HG02973 (cell line): ENCODE results near the gene MUSTN1.

Experiments used
- ATAC-seq: cut with Tn5 transposase; IDR thresholded peaks from one replicate; pipeline ENCODE4 v1.9.1; 2021; ENCODE audit warnings: moderate library complexity; ENCODE audit not compliant: unreplicated experiment

MUSTN1 gene

DNA sequence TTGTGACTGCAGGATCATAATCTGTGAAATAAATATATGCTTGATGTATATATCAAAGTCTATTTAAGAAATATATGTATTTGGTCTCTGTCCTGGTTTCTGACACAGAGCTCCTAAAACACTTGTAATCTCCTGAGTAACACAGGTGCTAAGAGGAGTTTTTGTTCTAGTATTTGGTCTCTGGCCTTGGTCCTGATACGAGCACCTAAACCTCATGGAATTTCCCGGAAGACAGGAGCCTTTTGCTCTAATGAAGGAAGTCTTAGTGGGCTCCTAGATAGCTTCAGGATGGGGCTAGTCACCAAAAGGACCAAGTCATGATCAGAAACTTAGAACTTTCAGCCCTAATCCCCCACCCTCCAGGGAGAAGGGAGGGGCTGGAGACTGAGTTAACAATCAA lies 19.2 kb upstream of the MUSTN1 start:
- ATAC-seq: no peak

DNA sequence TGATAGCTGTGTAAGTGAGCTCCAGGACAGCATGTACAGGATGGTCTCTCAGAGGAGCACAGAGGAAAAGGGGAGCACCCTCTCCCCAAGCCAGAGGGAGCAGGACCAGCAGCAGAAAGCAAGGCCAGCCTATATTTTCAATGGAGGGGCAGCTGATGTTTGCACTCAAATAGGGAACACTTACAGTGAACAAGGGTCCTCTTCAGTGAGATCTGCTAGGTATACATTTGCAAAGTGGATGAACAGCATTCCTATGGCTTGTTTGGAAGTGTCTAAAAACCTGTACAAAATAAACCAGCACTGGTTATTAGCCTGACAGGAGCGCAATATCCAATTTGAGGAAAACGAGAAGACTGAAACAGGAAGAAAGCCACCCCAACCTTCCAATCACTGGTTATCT lies 17.6 kb upstream of the MUSTN1 start:
- ATAC-seq: no peak

DNA sequence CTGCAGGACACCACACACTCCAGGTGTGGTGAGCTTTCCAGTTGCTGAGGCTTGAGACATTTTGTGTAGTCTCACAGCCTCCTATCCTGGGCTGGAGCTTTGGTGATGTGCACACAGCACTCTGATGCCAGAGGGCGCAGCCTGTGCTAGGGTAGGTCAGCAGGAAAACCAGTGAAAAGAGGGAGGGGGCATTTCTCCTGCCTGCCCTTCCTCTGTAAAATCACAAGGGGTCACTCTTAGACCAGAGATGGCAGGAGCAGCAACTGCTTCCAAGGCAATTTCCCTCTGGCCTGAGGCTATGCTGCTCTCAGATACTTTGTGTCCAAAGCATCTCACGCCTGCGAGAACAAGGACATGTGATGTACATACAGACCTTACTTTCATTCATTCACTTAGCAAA lies 16.5 kb upstream of the MUSTN1 start:
- ATAC-seq: no peak

DNA sequence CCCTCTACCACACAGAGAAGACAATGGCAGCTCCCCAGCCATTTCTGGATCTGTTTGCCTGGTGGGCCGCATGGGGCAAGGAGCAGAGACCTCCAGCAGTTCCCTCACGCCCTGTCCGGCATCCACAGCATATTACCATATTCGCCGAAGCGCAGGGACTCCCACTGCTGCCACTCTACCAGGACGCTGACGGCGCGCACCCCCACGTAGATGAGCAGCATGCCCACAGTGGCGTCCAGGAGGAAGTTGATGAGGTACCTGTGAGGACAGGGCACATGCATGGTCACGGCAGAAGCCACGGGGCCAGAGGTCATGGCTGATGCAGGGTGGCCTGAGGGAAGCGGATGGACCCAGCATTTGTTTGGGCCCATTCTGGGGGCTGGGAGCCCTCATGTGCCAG lies 14.8 kb upstream of the MUSTN1 start:
- ATAC-seq: no peak

DNA sequence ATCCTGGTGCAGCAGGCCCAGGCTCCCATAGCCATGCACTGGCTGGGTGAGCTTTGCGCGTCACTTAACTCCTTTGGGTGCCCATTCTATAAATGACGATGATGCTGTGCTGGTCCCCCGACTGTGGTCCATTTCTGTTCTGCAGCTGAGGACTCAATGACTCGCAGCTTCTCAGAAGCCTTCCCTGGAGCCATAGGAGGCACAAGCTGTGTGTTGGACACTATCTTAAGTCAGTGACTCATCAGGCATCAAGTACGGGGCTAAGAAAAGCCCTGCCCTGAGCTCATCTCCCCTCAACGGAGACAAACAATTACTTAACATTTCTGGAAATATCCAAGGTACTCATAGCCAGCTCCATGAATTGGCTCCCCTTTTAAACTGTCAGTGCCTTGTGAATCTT lies 13.8 kb upstream of the MUSTN1 start:
- no peak for ATAC-seq

DNA sequence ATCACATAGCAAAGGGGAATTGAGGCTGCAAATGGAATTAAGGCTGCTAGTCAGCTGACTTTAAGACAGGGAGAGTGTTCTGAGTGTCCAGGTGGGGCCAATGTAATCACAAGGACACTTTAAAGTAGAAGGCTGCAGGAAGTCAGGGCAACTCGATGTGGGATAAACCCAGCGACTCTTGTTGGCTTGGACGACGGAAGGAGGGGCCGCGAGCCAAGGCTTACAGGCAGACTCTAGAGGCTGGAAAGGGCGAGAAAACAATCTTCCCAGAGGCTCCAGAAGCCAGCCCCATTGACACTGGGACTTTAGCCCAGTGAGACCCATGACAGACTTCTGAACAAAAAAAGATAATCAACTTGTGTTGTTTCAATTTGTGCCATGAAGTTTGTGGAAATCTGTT lies 12.9 kb upstream of the MUSTN1 start:
- ATAC-seq: no peak

DNA sequence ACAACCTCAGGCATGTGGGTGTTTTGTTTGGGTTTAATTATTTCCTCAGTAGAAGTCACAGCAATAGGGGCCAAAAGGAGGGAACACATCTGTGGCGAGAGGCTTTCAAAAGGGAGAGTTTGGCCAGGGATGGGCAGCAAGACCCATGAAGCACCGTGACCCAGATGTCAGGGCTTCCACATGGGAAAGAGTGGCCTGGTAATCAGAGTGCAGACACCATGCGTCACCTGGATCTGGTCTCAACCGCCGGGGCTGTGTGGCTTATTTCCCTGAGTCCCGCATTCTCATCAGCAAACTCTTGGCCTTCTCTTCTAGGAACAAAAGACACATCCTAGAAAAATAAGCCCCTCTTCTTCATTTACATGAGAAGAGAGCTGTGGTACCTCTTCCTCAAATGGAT lies 12.4 kb upstream of the MUSTN1 start:
- no peak for ATAC-seq

DNA sequence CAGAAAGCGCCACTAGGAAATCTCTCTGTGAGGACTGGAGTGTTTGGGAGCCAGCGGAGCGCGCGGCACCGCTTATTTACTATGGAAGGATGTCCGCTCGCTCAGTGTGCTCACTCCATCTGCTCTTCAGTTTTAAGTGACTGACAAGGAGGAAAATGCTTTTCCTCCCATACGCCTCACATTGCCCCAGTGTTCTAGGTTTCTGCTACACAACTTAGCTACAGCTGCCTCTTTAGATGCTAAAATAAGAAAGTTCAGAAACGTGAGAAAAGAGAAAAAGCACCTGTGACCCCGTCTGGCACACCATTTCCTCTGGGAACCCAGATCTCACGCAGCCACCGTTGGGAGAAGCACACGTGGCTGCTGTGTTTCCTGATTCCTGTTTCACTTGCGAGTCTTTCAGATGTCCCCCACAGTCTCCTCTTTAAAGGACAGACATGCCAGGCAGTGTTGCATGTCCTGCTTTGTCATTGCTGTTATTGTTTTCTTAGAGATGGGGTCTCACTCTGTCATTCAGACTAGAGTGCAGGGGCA lies 11.7 kb upstream of the MUSTN1 start:
- no peak for ATAC-seq

DNA sequence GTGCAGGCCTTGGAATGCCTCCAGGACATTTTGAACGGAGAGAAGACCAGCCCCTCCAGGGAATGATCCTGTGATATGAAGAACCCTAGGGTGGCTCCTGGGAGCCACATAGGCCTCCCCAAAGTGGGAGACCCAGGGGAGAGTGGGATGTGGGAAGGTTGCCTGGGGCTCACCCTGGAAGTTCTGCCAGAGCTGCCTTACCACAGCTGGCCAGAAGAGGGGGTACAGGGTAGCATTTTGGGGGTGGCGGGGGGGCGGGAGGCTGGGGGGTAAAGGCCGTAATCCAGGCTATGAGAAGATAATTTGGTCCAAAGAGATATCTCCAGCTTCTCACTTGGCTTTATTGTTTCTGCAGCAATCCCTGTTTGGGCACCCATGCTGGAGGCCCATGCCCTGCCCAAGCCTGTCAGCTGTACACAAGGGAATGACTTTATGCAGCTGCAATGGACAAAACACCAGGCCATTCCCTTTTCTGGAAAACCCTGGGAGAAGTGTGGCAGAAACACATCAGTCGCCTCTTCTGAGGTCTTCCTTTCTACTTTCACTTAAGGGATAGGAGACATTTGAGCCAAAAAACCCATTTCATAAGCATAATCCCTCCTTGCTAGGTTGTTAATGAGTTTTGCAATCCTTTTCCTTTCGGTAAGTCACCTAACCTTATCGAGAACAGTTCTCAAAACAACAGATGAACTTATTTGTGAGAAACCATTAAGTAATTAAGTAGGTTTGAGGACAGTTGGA lies 11.0 kb upstream of the MUSTN1 start:
- ATAC-seq: no peak

DNA sequence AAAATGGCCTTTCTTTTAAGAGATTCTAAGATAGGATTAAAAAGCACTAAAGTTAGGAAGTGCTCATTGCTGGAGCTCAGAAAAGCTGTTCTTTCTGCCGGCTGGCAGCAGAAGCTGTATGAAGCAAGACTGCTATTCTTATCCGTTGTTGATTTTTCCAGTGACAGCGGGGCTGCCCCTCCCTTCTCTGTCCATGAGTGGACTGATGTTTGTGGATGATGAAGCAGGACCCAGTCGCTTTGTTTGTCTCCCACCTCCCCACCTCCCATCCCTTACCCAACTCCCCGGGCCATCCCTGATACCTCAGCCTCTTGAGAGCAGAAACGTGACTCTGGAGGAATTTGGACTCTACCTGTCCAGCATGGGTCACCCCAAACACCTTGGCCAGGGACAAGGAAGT lies 10.3 kb upstream of the MUSTN1 start:
- ATAC-seq: no peak

DNA sequence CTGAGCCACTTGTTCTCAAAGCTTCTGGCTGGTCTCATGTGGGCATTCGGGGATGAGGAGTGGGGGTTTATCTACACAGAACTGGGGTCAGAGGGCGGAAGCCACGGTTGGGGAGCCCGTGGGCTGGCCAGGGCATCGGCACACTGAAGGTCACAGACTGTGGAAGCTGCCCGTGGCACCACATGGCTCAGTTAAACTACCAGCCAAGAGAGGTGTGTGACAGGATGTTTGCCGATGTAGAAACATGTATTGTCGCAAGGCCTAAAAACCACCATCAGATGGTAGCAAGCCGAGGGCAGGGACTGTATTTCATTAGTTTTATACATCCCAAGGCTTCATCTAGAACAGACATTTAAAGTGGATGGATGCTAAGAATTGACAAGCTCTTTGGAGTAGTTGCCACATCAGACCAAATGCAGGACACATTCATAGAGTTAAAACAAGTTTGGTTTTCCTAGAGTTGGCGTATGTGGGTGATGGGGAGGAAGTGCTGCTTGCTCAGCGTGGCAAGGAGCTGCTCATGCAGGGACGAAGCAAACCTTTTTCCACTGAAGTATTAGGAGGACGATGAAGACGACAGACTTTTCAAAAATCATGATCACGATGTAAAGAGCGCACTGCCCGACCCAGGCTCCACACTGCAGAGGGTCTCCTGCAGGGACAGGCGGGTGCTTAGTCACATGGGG lies 9.6 kb upstream of the MUSTN1 start:
- no peak for ATAC-seq

DNA sequence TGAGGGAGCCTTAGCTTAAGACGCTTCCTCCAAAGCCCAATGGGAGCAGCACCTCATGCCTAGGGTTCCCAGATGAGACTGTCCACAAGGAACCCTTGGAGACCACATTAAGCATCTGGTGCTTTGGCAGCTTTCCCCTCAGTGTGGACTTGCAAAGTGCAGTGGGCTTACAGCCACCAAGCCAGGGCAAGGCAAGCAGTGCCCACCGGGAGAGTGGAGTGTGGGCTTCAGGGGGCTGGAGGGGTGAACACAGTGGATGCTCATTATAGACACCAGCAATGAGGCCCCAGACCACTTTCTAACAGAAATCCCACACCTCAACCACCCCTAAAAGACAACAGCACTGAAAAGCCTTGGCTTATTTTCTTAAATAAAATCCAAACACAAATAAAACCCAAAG lies 9.1 kb upstream of the MUSTN1 start:
- ATAC-seq: no peak

DNA sequence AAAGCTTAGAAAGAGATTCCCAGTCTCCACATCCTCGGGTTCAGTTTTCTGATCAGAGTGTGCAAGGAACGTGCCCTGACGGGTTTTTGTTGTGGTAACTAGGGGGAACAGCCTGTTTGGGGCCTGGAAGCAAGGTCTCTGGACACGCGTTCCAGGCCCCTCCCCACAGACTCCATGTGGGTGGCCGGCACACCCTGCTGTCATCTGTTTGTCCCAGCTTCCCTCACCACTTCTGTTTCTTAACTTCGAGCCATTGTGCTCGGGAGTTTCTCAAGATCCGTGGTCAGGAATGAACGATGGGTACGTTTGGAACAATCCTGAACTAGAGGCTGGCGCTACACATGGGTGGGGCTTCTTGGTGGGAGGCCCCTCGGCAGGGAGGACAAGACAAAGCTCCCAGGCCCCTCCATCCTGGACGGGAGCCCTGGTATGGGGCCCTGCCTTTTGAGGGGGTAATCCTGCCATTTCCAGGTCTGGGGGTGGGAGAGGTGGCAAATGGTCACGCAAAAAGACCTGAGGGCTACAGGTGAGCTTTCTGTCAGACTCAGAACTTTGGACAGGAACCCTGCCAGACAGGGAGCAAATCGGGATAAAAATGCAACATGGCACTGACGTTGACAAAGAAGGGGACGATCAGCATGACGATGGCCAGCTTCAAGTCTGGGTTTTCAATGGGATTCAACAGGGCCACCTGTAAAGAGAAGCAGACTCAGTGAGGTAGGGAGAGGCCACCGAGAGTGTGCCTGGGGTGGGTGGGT lies 8.5 kb upstream of the MUSTN1 start:
- ATAC-seq: no peak

DNA sequence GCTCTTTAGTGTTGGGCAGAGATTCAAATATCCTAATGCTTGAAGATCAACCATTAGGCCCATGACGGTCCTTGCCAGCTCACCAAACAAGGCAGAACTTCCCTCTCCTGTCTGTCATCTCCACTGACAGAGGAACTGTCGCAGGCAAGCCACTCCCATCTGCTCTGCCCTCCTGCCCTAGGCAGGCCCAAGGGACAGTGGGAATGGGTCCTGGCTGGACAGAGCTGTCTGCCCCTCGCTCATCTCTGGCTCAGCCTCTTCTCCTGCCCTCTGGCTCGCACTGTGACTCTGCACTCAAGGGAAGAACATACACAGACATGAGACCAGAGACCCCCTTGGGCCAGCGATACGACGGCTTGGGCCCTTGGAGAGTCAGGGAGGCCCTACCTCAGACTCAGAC lies 7.6 kb upstream of the MUSTN1 start:
- no peak for ATAC-seq

DNA sequence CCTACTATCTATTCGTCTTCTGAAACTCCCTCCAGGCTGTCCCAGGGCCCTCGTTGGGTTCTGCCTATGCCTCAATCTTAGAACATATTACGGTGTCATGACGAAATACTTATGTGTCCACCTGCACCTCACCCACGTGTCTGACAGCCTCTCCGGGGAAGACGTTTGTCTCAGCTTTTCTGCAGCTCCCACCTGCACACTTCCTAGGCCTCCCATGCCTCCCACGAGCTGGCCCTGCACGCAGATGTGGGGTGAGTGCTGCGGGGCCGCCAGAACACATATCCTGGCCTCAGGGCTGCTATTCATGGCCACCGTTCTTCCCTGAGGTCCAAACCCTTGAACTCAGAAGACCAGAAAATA lies 7.1 kb upstream of the MUSTN1 start:
- no peak for ATAC-seq

DNA sequence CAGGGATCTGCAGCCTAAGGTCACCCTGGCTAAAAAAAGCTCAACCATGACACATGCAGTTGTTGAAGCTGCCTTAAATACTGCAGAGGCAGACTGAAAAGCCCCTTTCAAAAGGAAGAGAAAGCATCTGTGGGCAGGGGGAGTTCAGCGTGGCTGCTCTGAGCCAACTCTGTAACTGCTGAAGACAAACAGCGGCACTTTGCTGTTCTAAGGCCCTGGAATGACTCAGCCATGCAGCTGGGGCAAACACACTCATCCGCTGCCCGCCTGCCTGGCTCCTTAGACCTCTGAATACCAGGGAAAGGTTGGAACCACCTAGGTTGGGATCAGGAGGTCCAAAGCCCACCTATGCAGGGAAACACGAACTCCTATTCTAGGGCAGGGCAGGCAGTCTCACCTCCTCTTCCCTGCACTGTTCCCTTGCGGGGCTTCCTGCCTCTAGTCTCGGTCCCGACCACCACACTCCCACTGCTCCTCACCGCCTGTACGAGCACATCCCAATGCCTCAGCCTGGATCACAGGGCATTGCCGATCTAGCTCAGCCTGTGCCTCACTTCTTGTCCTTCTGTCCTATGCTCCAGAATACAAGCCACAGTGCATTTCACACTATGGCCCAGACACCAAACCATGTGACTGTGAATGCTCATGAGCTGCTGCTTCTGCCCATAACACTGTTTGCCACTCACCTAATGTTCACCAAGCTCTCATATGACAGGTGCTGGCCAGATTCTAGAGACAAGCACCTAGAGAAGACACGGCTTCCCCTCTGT lies 6.6 kb upstream of the MUSTN1 start:
- no peak for ATAC-seq

DNA sequence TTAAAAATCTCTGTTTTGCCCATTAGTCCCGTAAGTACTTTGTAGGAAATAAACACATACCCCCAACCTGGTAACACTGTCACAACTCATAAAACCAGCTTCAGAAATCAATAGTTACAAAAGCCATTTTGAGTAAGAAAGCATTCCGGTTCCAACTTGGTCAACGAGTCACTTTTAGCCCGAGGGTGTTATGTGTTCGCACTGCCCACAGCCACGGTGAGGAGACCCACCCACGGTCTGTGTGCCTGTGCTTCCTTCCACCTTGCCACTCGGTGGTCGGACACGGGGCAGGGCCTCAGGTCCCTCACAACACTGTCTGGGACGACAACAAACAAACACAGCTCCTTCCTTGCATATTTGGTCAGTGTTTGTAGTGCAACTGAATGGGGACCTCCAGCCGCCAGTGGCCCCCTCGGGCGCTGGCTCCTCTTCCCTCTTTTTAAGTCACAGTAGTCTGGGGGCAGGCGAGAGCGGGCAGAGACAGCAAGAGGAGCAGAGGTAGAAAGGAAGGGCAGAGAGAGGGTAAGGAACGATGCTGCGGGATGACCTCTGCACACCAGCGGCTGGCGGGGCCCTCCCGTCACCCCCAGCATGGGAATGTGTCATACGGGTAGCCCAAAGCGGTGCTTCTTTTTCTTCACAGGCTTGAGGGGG lies 5.2 kb upstream of the MUSTN1 start:
- no peak for ATAC-seq

DNA sequence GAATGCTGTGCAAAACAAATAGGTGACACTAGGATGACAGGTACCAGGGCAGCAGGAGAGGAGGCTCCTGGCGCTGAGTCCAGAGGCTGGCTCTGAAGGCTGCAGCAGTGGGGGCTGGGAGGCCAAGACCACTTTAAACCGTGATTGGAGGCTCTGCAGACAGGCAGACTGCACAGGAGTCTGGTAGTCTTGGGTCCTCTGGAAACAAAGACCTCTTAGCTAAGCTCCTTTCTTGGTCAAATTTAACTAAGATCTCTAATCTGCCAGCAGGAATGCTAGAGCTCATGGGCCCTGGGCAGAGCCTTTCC lies 4.4 kb upstream of the MUSTN1 start:
- ATAC-seq: no peak

DNA sequence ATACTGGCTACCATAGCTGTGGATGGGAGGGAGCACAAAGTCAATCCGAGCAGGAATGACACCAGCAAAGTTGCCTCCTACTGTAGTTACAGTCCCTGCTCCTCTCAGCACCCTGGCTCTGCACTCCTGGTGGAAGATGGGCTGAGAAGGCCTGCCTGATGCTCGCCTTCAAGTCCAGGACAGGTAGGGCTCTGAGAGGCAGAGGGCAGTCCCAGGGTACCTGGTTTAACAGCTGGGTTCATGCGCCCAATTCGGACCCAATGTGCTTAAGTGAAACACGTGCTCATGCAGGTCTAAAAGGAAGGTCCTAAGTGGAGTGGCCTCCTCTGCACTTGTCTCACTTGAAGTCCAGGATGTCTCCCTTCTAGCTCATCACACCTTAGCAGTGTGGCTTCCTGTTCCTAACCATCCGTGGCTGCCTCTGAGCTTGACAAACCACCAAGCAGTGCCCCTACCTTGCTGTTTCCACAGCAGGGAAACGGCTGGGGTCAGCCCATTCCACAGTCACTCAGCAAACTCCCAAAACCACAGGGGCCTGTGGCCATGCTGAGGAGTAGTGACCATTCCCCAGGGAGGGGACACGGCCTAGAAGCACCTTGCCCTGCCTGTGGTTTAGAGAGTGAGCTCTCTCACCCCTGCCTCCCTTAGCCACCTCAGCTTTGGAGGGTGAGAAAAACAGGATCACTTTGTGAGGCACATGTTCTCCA lies 3.9 kb upstream of the MUSTN1 start:
- ATAC-seq: no peak

DNA sequence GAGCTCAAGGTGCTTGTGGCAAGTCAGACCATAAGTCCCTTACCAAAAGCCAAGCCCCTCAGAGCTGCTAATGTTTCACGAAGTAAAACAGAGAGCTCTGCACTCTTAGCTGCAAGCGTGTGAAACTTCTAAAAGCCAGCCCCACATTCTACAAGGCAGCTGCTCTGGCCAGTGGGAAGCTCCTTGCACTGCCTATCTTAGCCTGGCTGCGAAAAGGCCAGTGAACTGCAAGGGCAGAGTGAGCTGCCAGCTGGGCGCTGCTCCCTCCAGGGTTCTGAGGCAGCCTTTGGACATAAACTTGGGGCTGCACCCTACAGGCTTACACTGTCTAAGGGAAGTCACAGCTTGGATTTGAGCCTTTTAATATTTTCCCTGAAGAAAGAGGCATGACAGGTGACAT lies 2.2 kb upstream of the MUSTN1 start:
- ATAC-seq: no peak
